Cortex of kidney (tissue), 1 donor: ENCODE results near the gene POM121.
"Not testable (repeated sequence)": the region's sequence is repeated elsewhere in the genome, so short reads cannot be mapped to it uniquely, and the experiment has no call there.

Experiments
- DNase-seq: peaks from one replicate; lab custom pipeline; 2025; lab: John Stamatoyannopoulos, UW

POM121 gene

DNA sequence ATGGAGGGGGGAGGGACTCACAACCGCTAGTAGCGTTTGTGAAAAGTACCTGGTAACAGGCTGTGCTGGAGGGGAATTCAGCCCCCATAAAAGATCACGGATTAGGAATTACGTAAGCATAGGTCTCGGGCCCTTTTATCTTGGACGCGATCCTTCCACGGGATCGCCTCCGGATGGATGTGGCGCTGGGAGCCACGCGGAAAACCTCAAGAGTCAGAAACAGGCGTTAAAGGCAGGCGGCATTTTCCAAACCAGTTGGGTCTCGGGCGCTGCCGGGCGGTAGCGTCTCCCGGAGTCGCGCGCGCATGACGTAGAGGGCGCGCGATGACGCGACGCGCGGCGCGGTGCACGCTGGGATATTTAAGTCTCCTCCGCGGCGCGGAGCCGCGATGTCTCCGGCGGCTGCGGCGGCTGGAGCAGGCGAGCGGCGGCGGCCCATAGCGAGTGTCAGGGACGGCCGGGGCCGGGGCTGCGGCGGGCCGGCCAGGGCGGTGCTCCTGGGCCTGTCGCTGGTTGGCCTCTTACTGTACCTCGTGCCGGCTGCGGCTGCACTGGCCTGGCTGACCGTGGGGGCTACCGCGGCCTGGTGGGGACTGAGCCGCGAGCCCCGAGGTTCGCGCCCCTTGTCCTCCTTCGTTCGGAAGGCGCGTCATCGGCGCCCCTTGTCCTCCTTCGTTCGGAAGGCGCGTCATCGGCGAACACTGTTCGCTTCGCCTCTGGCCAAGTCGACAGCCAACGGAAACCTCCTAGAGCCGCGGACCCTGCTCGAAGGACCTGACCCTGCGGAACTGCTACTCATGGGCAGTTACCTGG, at the start of gene POM121:
Gene POM121, plus strand, starts transcription at position 363 of the 813 bp plus-strand sequence. Its CDS starts 27 bp downstream, at position 390.
- DNase-seq = peak; percentile 22

- DNase-seq = peak; percentile 83
Measured at GRCh38 chr7:72879079-72879736, 45.7 kb upstream of the POM121 start.

DNA sequence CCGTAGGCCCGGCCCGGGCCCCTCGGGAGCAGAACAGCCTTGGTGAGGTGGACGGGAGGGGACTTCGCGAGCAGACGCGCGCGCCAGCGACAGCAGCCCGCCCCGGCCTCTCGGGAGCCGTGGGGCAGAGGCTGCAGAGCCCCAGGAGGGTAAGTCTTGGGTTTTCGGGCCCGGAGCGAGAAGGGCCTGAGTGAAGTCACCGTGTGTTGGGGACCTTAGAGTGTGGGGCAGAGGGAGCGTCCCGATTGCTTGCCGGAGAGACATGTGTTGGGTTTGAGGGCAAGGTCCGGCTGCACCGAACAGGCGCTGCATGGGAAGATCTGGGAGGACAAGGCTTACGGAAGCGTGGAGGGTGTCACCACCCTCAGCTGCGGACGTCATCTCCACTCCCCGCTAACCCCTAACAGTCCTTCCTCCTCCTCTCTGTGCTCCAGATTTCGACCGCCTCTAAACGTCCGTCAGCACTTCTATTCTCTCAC, 45.1 kb upstream of the POM121 start:
- not testable (repeated sequence) for DNase-seq

GRCh38 chr7:72891750-72892149, 33.1 kb upstream of the POM121 start:
- DNase-seq = not testable (repeated sequence)

GRCh38 chr7:72904740-72905139, 20.2 kb upstream of the POM121 start:
- not testable (repeated sequence) for DNase-seq

DNA sequence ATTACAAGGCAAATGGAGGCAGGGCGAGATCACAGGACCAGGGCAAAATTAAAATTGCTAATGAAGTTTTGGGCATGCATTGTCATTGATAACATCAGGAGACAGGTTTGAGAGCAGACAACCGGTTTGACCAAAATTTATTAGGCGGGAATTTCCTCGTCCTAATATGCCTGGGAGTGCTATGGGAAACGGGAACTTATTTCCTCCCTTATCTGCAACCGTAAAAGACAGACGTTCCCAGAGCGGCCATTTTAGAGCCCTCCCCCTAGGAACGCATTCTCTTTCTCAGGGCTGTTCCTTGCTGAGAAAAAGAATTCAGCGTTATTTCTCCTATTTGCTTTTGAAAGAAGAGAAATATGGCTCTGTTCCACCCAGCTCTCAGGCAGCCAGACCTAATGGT, 16.5 kb upstream of the POM121 start:
- not testable (repeated sequence) for DNase-seq

GRCh38 chr7:72911395-72911794, 13.5 kb upstream of the POM121 start:
- DNase-seq = not testable (repeated sequence)

GRCh38 chr7:72913750-72914149, 11.1 kb upstream of the POM121 start:
- not testable (repeated sequence) for DNase-seq

DNA sequence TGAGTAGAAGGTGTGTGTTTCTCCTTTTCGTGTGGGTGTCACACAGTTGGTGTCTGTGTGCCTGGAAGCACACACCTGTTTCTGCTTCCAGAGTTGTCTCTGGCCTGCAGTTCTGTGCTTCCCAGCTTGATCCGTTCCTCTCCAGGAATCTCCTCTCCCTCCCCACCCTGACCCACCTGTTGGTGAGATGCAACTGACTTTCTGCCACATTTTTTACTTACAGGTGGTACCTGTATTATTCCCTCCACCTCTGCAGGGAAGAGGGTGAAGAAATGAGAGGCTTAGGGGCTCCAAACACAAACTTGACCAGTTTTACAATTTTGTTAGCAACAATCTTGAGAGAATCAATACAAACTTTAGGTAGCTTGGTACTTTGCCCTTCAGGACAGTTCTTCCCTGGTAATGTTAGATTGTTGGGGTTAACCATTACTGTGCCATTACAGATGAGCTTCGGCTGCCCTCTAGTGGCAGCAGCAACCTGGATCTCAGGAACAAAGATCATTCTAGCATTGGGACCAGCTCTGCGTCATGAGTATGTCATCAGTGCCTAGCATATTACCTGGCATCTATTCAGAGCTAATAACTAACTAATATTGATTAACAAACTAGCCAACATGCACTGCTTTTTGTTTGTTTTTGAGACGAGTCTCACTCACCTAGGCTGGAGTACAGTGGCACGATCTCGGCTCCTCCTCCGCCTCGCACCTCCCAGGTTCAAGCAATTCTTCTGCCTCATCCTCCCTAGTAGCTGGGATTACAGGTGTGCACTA, 10.0 kb upstream of the POM121 start:
- DNase-seq = not testable (repeated sequence)

GRCh38 chr7:72919256-72919775, 5.6 kb upstream of the POM121 start:
- DNase-seq = no peak

GRCh38 chr7:72924386-72924732, 536 bp upstream of the POM121 start:
- DNase-seq = no peak

DNA sequence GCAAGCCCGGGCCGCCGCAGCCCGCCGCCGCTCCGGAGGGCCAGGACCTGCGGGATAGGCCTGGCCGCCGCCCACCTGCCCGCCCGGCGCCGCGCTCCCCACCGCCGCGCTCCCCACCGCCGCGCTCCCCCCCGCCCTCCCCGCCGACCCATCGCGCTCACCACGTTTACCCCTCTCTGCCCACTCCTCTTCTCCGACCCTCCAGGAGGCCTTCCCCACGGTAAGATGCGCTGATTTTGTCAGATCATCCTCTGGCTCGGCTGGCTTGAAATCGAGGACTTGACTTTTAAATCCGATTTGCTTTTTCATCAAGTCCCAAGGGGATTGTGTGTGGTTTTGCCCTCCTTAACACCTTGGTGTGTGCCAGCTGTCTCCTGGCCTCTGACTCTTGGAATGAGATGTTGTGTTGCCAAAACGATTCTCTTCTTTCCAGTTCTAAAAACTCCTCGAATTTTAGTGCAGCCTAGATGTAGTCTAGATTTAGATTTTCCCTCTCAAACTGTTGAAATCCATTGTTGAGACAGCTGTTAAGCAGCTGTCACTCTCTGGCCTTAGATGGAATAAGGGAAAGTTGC, 738 bp downstream of the POM121 start:
- DNase-seq = no peak

GRCh38 chr7:72927791-72928190, 2.9 kb downstream of the POM121 start:
- not testable (repeated sequence) for DNase-seq

DNA sequence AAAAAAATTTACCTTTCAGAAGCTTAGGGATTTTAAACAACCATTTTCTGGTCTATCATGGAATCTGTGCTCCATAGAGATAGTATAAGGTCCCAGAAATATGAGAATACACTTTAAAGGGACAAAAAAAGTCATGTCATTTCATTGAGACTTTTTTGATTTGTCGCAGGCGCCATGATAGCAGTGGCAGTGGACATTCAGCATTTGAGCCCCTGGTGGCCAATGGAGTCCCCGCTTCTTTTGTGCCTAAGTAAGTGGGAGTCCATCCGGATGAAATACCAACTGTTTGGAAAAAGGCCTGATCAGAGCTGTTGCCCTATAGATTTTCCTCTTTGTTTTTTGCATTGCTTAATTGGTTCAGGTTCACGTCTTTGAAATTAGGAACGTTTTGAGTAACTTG, 3.3 kb downstream of the POM121 start:
- not testable (repeated sequence) for DNase-seq

DNA sequence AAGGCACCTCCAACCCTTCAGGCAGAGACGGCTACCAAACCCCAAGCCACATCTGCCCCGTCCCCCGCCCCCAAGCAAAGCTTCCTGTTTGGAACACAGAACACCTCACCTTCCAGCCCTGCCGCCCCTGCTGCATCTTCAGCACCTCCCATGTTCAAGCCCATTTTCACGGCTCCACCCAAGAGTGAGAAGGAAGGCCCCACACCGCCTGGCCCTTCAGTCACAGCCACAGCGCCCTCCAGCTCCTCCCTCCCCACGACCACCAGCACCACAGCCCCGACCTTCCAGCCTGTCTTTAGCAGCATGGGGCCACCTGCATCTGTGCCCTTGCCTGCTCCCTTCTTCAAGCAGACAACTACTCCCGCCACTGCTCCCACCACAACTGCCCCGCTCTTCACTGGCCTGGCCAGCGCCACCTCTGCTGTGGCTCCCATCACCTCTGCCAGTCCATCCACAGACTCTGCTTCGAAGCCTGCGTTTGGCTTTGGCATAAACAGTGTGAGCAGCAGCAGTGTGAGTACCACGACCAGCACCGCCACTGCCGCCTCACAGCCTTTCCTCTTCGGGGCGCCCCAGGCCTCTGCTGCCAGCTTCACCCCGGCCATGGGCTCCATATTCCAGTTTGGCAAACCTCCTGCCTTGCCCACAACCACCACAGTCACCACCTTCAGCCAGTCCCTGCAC, 17.3 kb downstream of the POM121 start:
- not testable (repeated sequence) for DNase-seq

GRCh38 chr7:72942956-72943355, 18.1 kb downstream of the POM121 start:
- DNase-seq = not testable (repeated sequence)

- DNase-seq = not testable (repeated sequence)
Measured at GRCh38 chr7:72944937-72945336, 20.0 kb downstream of the POM121 start.

DNA sequence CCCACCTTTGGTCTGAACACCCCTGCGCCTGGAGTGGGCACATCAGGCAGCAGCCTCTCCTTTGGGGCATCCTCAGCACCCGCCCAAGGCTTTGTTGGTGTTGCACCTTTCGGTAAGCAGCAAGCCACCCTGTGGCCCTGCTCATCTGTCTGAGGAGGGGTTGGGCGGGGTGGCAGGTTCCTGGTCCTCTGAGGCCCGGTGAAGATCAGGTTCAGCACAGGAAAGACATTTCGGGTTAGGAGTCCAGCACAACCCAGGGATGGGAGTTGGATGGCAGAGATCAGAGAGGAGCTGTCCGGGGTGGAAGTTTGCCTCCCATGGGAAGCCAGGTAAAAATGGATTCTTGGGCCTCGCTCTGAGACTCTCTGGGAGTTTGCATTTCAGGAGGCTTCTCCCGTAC, 20.7 kb downstream of the POM121 start:
- DNase-seq = not testable (repeated sequence)

DNA sequence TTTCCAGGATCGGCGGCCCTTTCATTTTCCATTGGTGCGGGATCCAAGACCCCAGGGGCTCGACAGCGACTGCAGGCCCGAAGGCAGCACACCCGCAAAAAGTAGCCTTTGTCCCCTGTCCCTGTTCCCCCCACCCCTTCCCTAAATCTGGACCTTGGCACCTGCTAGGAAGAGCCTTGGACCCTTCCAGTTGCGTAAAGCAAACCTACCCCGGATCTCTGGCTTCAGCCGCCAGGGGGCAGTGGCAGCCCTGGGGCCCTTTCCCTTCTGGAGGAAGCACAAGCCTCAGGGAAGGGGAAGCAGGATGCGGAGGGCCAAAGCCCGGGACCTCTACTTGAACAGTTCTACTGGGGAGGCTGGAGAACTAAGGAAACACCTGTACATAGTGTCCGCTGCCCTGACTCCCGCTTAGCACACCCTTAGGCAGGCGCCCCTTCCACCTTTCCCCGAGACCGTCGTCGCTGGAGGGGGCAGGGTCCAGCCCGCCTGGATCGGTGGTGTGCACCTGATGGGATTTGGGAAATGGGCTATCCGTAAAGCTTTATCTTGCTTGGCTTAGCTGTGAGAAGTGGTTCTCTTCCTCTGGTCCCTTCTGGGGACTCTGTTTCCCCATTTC, 21.3 kb downstream of the POM121 start:
- DNase-seq = not testable (repeated sequence)

- DNase-seq = not testable (repeated sequence)
Measured at GRCh38 chr7:72948714-72949113, 23.8 kb downstream of the POM121 start.

GRCh38 chr7:72949276-72949675, 24.4 kb downstream of the POM121 start:
- not testable (repeated sequence) for DNase-seq
